Erythroblast (primary cell): Measurements from ENCODE around the gene CYP26B1.

Source experiments
- GATA1 ChIP-seq: IDR thresholded peaks from 2 replicates; pipeline ENCODE4 v1.6.1; 2011; ENCODE audit warnings: low read depth, mild to moderate bottlenecking, control low read depth, low read length, moderate library complexity
- POLR2A ChIP-seq: IDR thresholded peaks from 2 replicates; pipeline ENCODE4 v1.6.1; 2011; ENCODE audit warnings: mild to moderate bottlenecking, low read length

GRCh38 chr2:72157871-72158771 lies 10.5 kb upstream of the CYP26B1 start:
- TF ChIP-seq POLR2A (no peak), GATA1 (no peak)
